Adipocyte (in vitro differentiated cells): ENCODE measurements around the gene SLC17A8.
A peak's percentile ranks its signal among the peaks of the same experiment; 100 is the strongest.
"Not testable (repeated sequence)": the region's sequence is repeated elsewhere in the genome, so short reads cannot be mapped to it uniquely, and the experiment has no call there.

Experiments used
- DNase-seq: peaks from one replicate; pipeline ENCODE4 v3.0.0-alpha.2; 2015; ENCODE audit warnings: low read depth
- H3K27me3 ChIP-seq: replicated peaks from 2 replicates; pipeline ENCODE4 v1.7.0; 2013; ENCODE audit warnings: mild to moderate bottlenecking, low read length, moderate library complexity; ENCODE audit not compliant: control insufficient read depth, insufficient read depth
- H3K36me3 ChIP-seq: 2 replicates; pipeline ENCODE4 v1.7.0; 2013; ENCODE audit warnings: low read length, mild to moderate bottlenecking, moderate library complexity; ENCODE audit not compliant: control insufficient read depth, insufficient read depth, severe bottlenecking
- H3K4me1 ChIP-seq: 2 replicates; pipeline ENCODE4 v1.7.0; 2013; ENCODE audit warnings: mild to moderate bottlenecking, low read length, moderate library complexity; ENCODE audit not compliant: control insufficient read depth, insufficient read depth
- H3K4me3 ChIP-seq: 2 replicates; pipeline ENCODE4 v1.7.0; 2013; ENCODE audit warnings: mild to moderate bottlenecking, low read length, moderate library complexity
- H3K9ac ChIP-seq: 2 replicates; pipeline ENCODE4 v1.7.0; 2013; ENCODE audit warnings: mild to moderate bottlenecking, low read length, moderate library complexity
- H3K9me3 ChIP-seq: 2 replicates; pipeline ENCODE4 v1.7.0; 2013; ENCODE audit warnings: mild to moderate bottlenecking, low read length, moderate library complexity; ENCODE audit not compliant: control insufficient read depth

SLC17A8 gene

GRCh38 chr12:100342897-100343296 is 14.0 kb upstream of the SLC17A8 start:
- H3K9ac ChIP-seq, H3K4me1 ChIP-seq, DNase-seq, H3K27me3 ChIP-seq, H3K9me3 ChIP-seq, H3K4me3 ChIP-seq: not testable (repeated sequence)
- H3K36me3 ChIP-seq: peaks cover 23% of the 10 kb centered on the region

- not testable (repeated sequence) for H3K9ac ChIP-seq, DNase-seq, H3K27me3 ChIP-seq, H3K9me3 ChIP-seq, H3K4me1 ChIP-seq, H3K4me3 ChIP-seq
- H3K36me3 ChIP-seq: peaks cover 10% of the 10 kb centered on the region
Observed at GRCh38 chr12:100344351-100344750, 12.5 kb upstream of the SLC17A8 start.

DNA sequence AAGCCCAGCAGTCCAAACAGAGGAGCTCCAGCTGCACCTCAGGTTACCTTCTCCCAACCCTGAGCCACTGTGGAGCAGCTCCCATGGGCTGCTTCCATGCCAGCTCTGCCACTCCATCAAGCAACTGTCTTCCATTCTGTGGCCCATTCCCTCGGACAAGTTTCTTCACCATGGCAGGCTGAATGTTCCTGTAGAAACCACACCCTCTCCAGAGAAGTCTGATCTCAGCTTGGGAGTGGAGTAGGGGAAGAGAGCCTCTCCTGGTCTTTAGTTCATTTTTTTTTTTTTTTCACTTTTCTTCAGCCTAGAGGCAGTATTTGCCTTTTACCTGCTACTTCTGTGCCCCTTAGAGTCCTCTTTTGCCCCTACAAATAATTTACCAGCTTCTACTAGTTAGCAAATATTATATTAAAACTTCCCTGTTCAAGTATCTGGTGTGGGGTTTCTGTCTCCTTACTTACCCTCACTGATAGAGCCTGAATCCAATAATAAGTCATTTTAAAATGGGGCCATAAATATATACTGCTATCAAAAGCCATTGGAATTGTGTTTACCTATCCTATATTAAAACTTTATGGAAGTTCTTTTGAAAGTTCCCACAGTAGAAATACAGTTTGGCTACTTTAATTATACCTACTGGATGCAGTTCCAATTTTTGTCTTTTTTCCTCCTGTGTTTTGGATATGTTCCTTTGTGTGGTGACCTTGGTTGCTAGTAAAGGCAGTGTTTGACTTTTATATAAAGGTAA is 11.7 kb upstream of the SLC17A8 start:
- no peak overlapping the region for H3K4me3 ChIP-seq
- H3K9ac ChIP-seq: no peak overlapping the region
- no peaks in the 10 kb centered on the region for H3K9me3 ChIP-seq
- no peaks in the 10 kb centered on the region for H3K4me1 ChIP-seq
- H3K36me3 ChIP-seq: peaks cover 4% of the 10 kb centered on the region
- DNase-seq: no peak
- H3K27me3 ChIP-seq: no peaks in the 10 kb centered on the region

DNA sequence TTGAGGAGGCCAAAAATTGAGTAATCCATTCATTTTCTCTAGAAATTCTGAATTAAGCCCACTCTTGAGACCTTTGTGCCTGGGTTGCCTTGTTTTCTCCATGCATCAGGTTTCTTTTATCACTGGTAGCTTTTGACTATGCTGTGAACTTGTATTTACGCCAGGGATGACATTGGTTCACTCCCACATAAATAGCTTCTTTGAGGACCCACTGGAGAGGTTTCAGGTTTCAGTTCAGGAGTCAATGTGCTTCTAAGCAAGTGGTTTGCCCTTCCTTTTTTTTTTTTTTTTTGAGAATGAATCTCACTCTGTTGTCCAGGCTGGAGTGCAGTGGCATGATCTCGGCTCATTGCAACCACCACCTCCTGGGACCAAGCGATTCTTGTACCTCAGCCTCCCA is 10.2 kb upstream of the SLC17A8 start:
- DNase-seq: no peak
- Histone ChIP-seq H3K9me3 (no peaks in the 10 kb centered on the region), H3K27me3 (no peaks in the 10 kb centered on the region), H3K4me1 (no peaks in the 10 kb centered on the region), H3K36me3 (peaks cover 4% of the 10 kb centered on the region), H3K9ac (no peak overlapping the region), H3K4me3 (no peak overlapping the region)

GRCh38 chr12:100348657-100349454 is 8.0 kb upstream of the SLC17A8 start:
- peak; percentile 66 for DNase-seq
- Histone ChIP-seq H3K36me3 (no peaks in the 10 kb centered on the region), H3K27me3 (no peaks in the 10 kb centered on the region)

DNA sequence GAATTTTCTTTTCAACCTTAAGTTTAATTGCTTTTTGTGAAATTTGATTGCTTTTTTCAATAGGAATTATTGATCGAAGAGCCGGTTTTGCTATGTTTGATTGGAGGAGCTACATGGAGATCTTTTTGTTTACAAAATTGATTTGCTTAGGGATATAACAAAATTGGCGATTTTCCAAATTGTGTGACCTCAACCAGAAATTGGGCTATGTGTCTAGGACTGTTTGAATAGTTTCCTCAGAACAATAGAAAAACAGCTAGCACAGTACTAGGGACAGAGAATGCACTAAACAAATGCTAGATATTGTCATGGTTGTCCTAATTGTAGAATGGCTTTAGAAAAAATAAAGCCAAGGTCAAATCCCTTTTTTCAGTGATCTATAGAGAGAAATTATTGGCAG is 2.4 kb downstream of the SLC17A8 start:
- Histone ChIP-seq H3K4me3 (no peak overlapping the region), H3K36me3 (no peaks in the 10 kb centered on the region), H3K4me1 (peaks cover 6% of the 10 kb centered on the region), H3K9me3 (no peaks in the 10 kb centered on the region), H3K9ac (no peak overlapping the region), H3K27me3 (peaks cover 39% of the 10 kb centered on the region)
- DNase-seq: no peak

More at GRCh38 chr12:100348657-100349454, 8.0 kb upstream of the SLC17A8 start:
- Histone ChIP-seq H3K4me3 (no peak overlapping the region), H3K9me3 (no peaks in the 10 kb centered on the region), H3K9ac (no peak overlapping the region), H3K4me1 (no peaks in the 10 kb centered on the region)

DNA sequence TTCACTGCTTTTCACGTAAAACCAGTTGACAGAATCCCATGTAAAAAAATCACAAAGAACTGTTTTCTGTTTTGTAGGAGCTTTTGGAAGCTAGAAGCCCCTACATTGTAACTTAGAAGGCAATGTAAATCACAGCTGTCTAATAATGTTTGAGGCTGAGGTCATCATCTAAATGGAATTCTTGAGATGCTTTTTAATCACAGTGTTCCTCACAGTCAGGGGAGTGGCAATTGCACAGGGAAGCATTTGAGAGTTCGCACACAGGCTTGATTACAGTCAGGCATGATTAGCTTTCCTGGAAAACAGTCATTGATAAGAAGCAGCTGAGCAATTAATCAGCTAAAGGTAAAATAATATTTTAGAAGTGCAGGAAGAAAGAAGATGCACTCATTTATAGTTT is 2.9 kb downstream of the SLC17A8 start:
- H3K4me1 ChIP-seq: peaks cover 6% of the 10 kb centered on the region
- peaks cover 34% of the 10 kb centered on the region for H3K27me3 ChIP-seq
- no peak overlapping the region for H3K9ac ChIP-seq
- peak; percentile 51 for DNase-seq
- H3K4me3 ChIP-seq: no peak overlapping the region
- H3K36me3 ChIP-seq: no peaks in the 10 kb centered on the region
- no peaks in the 10 kb centered on the region for H3K9me3 ChIP-seq

DNA sequence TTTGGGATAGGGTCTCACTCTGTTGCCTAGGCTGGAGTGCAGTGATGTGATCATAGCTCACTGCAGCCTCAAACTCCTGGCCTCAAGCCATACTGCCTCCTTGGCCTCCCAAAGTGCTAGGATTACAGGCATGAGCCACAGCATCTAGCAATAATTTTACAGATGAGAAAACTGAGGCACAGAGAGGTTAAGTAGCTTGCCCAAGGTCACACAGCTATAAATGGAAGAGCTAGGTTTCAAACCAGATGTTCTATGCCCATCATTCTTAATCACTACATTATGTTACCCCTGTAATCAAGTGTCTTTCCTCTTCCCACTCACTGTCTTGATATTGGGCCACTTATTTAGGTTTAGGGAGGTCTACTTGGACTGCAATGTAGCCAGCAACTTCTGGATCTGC is 3.6 kb downstream of the SLC17A8 start:
- Histone ChIP-seq H3K27me3 (peaks cover 31% of the 10 kb centered on the region), H3K9ac (no peak overlapping the region), H3K4me3 (no peak overlapping the region)

DNA sequence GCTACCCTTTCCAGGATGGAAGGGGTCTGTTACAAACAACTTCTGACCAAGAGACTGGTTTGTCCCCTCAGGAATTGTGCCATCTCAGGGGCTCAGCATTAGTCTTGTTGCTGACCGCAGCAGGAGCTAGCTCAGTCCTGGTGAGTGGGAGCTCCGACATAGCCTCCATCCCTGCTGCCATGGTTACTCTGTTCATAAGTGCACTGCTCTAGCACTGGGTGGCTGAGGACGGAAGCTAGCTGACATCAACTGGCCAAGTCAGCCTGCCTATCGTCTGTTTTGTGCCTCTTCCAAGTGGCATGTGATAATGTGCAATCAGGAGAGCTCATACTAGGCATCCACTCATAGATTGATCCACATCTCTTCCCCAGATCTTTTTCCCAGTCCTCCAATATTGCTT is 7.5 kb downstream of the SLC17A8 start:
- Histone ChIP-seq H3K4me1 (peaks cover 6% of the 10 kb centered on the region), H3K9me3 (peaks cover 2% of the 10 kb centered on the region), H3K9ac (no peak overlapping the region), H3K27me3 (peaks cover 16% of the 10 kb centered on the region), H3K36me3 (no peaks in the 10 kb centered on the region), H3K4me3 (no peak overlapping the region)
- no peak for DNase-seq

More for the DNA sequence above, 3.6 kb downstream of the SLC17A8 start:
- Histone ChIP-seq H3K9me3 (no peaks in the 10 kb centered on the region), H3K4me1 (peaks cover 6% of the 10 kb centered on the region), H3K36me3 (no peaks in the 10 kb centered on the region)
- no peak for DNase-seq

DNA sequence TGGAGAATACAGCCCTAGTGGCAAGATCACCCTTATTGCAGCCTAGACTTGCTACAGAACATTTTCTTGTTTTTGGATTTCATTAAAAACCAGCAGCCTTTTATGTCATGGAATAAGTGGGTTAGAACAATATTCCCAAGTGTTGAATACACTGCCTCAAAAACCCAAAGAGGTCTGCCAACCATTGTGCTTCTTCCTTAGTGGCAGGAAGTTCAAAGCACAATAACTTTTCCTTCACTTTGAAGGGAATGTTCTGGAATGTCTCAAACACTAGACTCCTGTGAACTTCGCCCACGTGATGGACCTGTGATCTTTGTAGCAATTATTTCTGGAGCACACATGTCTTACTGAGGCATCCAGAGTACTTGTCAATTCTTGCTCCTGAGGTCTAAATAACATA is 8.5 kb downstream of the SLC17A8 start:
- no peak overlapping the region for H3K4me3 ChIP-seq
- peaks cover 5% of the 10 kb centered on the region for H3K9me3 ChIP-seq
- peaks cover 16% of the 10 kb centered on the region for H3K27me3 ChIP-seq
- H3K4me1 ChIP-seq: no peaks in the 10 kb centered on the region
- no peak overlapping the region for H3K9ac ChIP-seq
- no peak for DNase-seq
- no peaks in the 10 kb centered on the region for H3K36me3 ChIP-seq

- Histone ChIP-seq H3K9ac (no peak overlapping the region), H3K9me3 (peaks cover 5% of the 10 kb centered on the region), H3K4me1 (peaks cover 5% of the 10 kb centered on the region), H3K36me3 (no peaks in the 10 kb centered on the region), H3K4me3 (no peak overlapping the region), H3K27me3 (peaks cover under 1% of the 10 kb centered on the region)
- no peak for DNase-seq
Observed at GRCh38 chr12:100368066-100368465, 11.2 kb downstream of the SLC17A8 start.
